HTERT RPE-1 (cell line): Measurements from ENCODE around the gene IRX4.

Experiments used
- in situ Hi-C: fragments of 300-500 bp; cut with MboI; formaldehyde crosslinking; loops from 4 replicates; pipeline ENCODE4 v1.14.3; 2020; ENCODE audit warnings: low sequenced_read_pairs

The IRX4 gene

DNA sequence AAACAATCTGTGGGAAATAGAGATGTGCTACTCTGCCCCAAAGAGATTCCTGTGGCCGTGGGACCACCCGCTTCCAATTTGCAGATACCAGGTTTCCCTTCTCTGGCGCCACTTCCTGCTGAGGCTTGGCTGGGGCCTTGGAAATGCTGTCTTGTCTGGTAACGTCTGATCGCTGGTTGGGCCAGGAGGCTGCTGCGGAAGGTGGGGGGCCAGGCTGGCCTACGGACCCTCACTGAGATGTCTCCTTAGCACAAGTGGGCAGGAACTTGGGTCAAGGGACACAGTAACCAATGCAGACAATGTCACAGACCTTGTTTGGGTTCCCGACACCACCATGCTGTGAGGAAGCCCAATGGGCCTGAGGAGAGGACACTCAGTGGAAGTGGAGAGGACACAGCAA is 31.7 kb upstream of the IRX4 start:
- in situ Hi-C loops: no loop called here

DNA sequence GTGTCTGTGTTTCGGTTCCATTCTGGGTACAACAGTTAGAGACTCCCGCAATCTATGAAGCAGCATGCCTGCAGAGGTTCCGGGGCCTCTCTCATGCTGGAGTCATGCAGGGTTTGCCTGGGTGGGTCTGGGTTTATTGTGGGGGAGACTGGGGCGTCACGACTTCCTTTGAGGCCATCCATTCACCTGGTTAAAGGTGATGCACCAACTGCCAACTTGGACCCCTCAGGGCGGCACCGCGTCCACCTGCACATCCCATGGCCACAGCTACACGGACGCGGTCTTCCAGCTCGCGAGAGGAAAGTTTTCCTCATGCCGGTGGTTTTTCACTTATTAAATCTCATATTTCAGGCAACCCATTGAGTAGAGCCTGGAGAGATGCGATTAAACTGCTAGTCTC is 30.9 kb upstream of the IRX4 start:
- in situ Hi-C loops: no loop called here

- in situ Hi-C loops: no loop called here
These were observed 30.3 kb upstream of the IRX4 start for GRCh38 chr5:1912951-1913565.

DNA sequence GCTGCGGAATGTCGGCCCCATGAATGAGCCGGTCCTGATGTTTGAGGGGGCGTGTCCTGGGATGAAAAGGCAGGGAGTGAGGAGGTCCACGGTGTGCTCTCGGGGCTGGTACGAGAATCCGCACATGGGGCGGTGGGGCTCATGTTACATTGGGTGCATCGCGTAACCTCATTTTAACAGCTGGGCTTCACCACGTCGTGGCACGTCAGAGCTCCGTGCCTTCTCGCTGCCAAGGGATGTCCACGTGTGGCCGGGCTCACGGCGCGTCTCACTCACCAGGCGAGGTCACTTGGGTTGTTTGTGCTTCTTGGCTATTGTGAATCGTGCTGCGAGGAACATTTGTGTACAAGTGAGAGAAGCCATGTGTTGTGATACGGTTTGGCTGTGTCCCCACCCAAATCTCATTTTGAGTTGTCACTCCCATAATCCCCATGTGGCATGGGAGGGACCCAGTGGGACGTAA is 29.1 kb upstream of the IRX4 start:
- in situ Hi-C loops: no loop called here

DNA sequence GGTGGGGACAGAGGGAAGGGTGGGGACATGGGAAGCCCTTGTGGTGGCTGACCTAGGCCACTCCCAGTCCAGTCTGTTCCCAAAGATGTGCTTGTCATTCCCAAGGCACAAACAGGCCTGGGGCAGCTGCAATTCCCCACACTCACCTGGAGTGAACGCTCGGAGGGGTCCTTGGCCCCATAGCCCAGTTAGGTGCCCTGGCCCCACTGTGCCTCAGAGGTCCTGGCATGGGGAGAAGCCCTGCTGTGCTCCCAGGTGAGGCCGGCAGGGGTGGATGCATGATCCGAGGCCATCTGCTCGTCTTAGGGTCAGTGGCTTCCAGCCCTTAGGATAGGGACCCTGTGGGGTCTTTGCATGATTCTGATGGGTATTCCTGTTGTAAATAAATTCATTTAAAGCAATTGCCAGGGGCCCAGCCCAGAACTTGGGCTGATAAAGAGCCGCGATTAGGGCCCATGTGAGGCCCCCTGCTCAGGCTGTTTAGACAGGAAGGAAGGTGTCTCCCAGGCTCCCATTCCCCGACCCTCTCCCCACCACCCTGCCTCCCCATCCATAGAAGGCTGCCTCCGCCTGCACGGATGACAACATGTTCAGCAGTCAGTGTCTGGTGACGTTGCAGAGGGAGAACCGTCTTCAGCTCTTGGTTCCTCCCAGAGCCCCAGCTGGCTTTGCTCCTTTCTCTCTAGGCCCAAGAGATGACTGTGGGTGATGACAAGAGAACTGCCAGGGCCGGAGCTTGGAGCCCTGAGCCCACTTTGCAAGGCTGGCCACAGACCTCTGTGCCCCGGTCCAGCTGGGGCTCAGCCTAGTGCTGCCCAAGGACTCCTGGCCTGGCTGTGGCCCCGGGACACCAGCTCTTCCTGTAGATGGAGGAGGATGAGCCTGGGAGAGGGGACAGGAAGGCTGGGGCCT is 28.4 kb upstream of the IRX4 start:
- in situ Hi-C loops: no loop called here

DNA sequence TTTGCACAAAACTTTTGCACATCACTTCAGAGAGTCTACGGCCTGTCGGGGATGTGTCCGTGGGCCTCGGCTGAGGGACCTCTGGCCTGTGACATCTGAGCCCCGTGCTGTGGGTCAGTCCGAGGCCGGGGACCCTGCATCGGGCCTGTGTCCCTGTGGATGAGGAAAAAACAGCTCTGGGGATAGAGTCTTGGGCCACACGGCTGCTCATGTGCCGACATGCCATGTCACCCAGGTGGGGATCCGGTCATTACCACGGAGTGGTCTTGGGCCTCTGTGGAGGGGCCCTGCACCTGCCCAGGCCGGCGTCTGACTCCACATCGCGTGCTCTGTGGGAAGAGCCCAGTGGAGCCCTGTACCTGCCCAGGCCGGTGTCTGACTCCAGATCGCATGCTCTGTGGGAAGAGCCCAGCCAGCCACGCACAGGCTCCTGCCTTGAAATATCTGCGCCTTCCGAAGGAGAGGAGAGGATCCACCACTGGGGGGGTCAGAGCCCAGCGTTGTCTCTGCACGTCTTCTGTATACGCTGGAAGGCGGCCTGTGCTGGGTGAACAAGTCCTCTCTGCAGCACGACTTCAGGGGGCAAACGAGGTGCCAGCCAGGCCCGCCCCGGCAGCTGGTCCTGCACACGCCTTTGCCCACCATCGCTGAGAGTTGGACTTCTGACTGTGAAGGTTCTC is 27.5 kb upstream of the IRX4 start:
- in situ Hi-C loops: no loop called here

GRCh38 chr5:1909346-1909985 is 26.7 kb upstream of the IRX4 start:
- in situ Hi-C loops: no loop called here

DNA sequence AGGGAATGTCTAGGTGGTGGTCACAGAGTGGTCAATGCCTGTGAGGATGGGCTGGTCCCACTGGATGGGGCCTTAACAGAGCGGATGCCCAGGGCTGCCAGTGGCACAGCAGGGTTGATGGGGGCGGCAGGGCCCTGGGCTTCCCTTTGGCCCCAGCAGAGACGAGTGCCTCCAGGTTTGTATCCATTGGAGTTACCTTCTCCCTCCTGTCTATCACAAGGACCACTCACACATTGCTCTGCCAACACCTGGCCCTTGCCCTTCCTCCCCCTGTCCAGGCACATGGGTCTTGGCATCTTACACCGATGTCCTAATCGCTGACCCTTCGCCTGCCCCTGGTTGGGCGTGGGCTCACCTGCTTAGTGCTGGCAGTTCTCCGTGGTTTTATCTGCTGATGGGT is 26.2 kb upstream of the IRX4 start:
- in situ Hi-C loops: no loop called here

GRCh38 chr5:1907616-1908015 is 24.9 kb upstream of the IRX4 start:
- in situ Hi-C loops: no loop called here

- in situ Hi-C loops: no loop called here
These were observed 22.4 kb upstream of the IRX4 start for GRCh38 chr5:1905108-1905507.

DNA sequence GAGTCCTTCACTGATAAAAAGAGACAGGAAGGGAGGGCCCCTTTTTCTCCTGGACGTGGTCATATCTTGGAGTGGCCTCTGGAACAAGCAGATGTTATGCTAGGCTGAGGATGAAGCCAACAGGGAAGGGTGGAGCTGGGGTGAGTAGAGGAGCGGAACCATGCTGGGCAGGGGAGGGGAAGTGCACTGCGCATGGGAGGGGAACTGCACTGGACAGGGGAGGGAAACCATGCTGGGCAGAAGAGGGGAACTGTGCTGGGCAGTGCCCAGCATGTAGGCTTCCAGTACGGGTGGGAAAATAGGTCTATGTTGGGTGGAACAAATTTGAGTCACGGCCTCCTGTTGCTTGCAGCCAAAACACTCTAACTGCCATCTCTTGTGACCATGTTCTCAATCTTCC is 19.3 kb upstream of the IRX4 start:
- in situ Hi-C loops: no loop called here

- in situ Hi-C loops: no loop called here
These were observed 18.3 kb upstream of the IRX4 start for GRCh38 chr5:1901061-1901460.

DNA sequence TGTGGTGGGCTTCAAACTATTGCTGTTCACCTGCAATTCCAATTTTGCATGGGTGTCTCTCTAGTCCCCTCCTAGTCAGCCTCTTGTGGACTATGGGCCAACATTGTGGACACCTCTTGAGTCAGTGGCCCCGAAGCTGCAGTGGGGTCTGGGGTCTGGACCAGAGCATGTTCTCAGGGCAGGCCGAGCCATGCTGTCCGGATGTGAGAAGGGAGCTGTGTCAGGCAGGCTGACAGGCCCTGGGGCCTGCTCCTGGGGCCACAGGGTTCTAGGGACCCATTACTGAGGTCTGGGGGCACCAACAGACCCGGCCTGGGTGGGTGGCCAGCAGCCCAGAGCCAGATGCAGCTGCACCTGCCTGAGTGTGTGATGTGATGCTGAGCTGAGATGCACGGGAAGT is 16.5 kb upstream of the IRX4 start:
- in situ Hi-C loops: no loop called here

DNA sequence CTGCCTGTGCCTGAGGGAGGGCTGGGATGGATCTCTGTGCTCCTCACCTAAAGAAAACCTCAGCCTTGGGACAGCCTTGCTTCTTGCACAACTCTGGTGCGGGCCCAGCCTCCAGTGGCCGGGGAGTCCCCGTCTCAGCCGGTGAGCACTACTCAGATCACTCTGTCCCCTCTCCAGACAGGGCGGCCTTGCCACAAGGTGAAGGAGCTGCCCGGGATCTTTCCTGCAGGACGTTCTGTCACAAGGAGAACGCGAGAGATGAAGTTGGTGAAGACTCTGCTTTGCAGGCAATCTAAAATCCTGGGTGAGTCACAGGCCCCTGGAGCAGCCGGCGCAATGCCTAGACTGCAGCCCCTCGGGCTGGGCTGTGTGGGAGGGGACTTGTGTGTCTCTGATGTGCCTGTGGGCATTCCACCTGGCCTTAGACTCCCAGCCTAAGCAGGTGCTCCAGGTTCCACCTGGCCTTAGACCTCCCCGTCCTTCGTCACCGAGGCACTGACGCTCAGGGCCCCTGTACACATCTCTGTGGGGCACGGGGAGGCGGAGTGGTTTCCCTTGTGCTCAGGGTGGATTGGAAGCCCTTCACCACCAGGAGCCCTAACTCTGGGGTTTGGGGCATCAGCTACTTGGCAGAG is 15.2 kb upstream of the IRX4 start:
- in situ Hi-C loops: no loop called here

DNA sequence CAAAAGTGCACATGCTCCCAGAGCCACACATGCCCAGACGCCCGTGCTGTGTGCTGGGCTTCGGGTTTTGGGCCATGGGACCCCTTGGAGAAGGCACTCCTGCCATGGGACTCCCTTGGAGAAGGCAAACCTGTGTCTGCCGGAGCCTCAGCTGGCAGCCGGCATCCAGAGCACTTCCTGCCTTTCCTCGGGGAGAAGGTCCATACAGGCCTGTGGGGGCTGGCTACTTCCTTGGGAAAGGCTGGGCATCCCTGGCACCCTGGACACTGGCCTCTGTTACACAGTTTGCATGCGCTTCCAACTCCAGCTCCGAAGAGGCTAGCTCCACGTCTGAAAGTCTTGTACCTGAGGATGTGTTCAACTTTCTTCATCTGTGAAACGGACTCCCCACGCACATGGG is 14.7 kb upstream of the IRX4 start:
- in situ Hi-C loops: no loop called here

GRCh38 chr5:1896602-1897376 is 14.1 kb upstream of the IRX4 start:
- in situ Hi-C loops: no loop called here

DNA sequence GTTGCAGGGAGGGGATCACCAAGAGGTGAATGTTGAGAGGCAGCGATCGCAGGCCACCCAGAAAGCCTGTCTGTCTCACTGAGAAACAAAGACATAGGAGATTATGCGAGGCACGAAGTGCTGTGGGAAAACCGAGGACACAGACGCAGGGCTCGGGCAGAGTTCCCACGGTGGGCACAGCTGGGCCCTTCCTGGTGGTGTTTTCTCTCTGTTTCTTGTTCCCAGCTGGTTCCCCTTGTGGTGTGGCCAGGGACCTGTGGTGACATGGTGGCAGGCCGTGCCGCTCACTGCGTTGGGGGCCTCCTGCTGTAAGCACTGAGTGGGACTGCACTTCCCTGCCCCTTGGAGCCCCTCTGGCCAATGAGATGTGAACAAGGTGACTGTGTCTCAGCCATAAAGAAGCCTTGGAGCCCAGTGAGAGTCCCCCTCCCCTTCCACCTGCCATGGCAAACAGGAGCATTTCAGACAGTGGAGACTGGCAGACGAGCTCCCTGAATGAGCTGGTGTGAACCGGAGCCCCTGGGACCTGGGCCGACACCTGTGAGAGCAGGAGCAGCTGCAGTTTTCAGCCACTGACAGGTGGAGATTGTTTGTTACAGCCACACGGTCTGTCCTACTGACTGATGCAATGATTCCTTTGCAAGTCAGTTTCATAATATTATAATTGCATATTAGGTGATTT is 13.2 kb upstream of the IRX4 start:
- in situ Hi-C loops: no loop called here

- in situ Hi-C loops: no loop called here
These were observed 11.5 kb upstream of the IRX4 start for GRCh38 chr5:1894243-1894642.

- in situ Hi-C loops: no loop called here
These were observed 11.0 kb upstream of the IRX4 start for GRCh38 chr5:1893754-1894153.
